ENCODE results near the gene TFDP3. TPM values are rescaled to one million over a fixed set of nuclear protein-coding genes. Genes with fewer than 3 reads are reported as not detected.

TFDP3 gene
- total RNA-seq, 1 experiment from 2014 or later = not detected

DNA sequence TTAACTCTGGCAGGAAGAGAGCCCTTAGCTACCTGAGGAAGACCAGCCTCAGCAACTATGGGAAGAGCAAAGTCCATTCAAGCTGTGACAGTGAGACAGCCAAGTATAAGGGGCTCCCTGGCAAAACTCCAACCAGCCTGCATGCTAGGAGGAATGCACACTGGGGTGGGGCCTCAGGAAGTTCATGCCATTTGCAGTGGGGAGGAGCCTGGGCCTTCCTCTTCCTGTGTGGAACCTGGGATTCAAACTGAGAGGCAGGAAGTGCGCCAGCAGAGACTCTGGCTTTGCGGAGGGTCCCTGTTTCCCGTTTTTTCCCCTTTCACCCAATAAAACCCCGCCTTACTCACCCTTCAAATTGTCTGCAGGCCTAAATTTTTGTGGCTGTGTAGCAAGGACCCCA is 33.0 kb downstream of the TFDP3 start:
- H3K4me2 ChIP-seq (ENCODE audit: low read depth, low read length, poor library complexity, severe bottlenecking) = no peak overlapping the region
- H3K27ac ChIP-seq (ENCODE audit: low read length) = no peak overlapping the region
- no peaks in the 10 kb centered on the region for H3K4me1 ChIP-seq (ENCODE audit: low read length)
- H3K4me3 ChIP-seq (ENCODE audit: low read length) = no peak overlapping the region
- H3K36me3 ChIP-seq (ENCODE audit: insufficient read depth, low read length) = no peaks in the 10 kb centered on the region
- no peak overlapping the region for H3K9ac ChIP-seq (ENCODE audit: low read length)
- H4K20me1 ChIP-seq (ENCODE audit: insufficient read depth, low read depth, low read length) = no peaks in the 10 kb centered on the region
- H3K79me2 ChIP-seq (ENCODE audit: low read length) = no peaks in the 10 kb centered on the region
- no peak overlapping the region for H2AFZ ChIP-seq (ENCODE audit: low read length)
- H3K27me3 ChIP-seq (ENCODE audit: low read length) = no peaks in the 10 kb centered on the region
- no peaks in the 10 kb centered on the region for H3K9me2 ChIP-seq (replicated peaks; ENCODE audit: insufficient read depth, low read length)
- no peaks in the 10 kb centered on the region for H3K9me3 ChIP-seq (ENCODE audit: low read length)
- DNase-seq = no peak

- H3K4me3 ChIP-seq (ENCODE audit: low read length) = no peak overlapping the region
- no peaks in the 10 kb centered on the region for H3K79me2 ChIP-seq (ENCODE audit: low read length)
- no peaks in the 10 kb centered on the region for H3K9me2 ChIP-seq (replicated peaks; ENCODE audit: insufficient read depth, low read length)
- no peaks in the 10 kb centered on the region for H3K9me3 ChIP-seq (ENCODE audit: low read length)
- H4K20me1 ChIP-seq (ENCODE audit: insufficient read depth, low read depth, low read length) = no peaks in the 10 kb centered on the region
- no peak overlapping the region for H3K9ac ChIP-seq (ENCODE audit: low read length)
- DNase-seq = no peak
- H3K4me2 ChIP-seq (ENCODE audit: low read depth, low read length, poor library complexity, severe bottlenecking) = no peak overlapping the region
- H3K36me3 ChIP-seq (ENCODE audit: insufficient read depth, low read length) = no peaks in the 10 kb centered on the region
- no peaks in the 10 kb centered on the region for H3K4me1 ChIP-seq (ENCODE audit: low read length)
- H2AFZ ChIP-seq (ENCODE audit: low read length) = no peak overlapping the region
- H3K27me3 ChIP-seq (ENCODE audit: low read length) = no peaks in the 10 kb centered on the region
- H3K27ac ChIP-seq (ENCODE audit: low read length) = no peak overlapping the region
Observed at GRCh38 chrX:133183806-133184205, 34.3 kb downstream of the TFDP3 start.

DNA sequence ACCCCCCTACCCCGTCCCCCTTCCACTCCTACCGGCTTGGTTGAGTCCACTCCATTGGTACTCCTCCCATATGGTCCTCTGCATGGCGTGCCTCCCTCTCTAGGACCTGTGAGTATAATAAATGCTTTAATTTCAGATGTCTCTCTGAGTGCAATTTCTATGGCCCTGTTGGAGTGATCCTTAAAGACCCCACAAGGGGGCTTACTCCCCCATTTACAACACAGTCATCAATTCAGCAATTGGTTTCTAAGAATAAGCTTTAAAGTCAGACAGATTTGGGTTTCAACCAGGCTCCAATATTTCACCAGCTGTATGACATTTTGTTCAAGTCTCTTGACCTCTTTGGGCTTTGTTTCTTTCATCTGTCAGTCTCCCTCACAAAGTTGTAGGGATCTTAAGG is 38.7 kb downstream of the TFDP3 start:
- Histone ChIP-seq H3K4me1 (ENCODE audit: low read length) (no peaks in the 10 kb centered on the region), H3K9me2 (replicated peaks; ENCODE audit: insufficient read depth, low read length) (no peaks in the 10 kb centered on the region), H4K20me1 (ENCODE audit: insufficient read depth, low read depth, low read length) (no peaks in the 10 kb centered on the region), H3K9me3 (ENCODE audit: low read length) (no peaks in the 10 kb centered on the region), H2AFZ (ENCODE audit: low read length) (no peak overlapping the region), H3K36me3 (ENCODE audit: insufficient read depth, low read length) (no peaks in the 10 kb centered on the region), H3K27me3 (ENCODE audit: low read length) (no peaks in the 10 kb centered on the region), H3K9ac (ENCODE audit: low read length) (no peak overlapping the region), H3K4me2 (ENCODE audit: low read depth, low read length, poor library complexity, severe bottlenecking) (no peak overlapping the region), H3K4me3 (ENCODE audit: low read length) (no peak overlapping the region), H3K27ac (ENCODE audit: low read length) (no peak overlapping the region), H3K79me2 (ENCODE audit: low read length) (no peaks in the 10 kb centered on the region)
- DNase-seq = no peak

DNA sequence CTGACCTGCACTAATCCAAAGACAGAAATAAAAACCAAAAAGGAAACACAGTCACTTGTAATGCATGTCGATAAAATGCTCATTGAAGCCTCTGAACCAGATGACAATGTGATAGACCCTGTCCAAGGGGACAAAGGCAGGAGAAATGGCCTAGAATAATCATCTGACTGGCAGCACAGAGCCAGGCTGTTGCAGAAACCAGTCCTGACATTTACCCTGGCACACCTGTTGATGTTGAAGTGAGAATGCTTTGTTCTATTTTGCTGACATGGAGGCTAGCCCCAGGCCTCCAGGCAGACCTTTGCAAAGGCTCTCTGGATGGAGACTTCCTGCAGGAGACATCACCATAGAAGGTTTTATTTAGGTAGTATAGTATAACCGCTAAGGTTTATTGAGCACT is 41.0 kb downstream of the TFDP3 start:
- Histone ChIP-seq H3K9ac (ENCODE audit: low read length) (no peak overlapping the region), H3K4me1 (ENCODE audit: low read length) (no peaks in the 10 kb centered on the region), H3K4me2 (ENCODE audit: low read depth, low read length, poor library complexity, severe bottlenecking) (no peak overlapping the region), H3K27ac (ENCODE audit: low read length) (no peak overlapping the region), H3K4me3 (ENCODE audit: low read length) (no peak overlapping the region), H3K27me3 (ENCODE audit: low read length) (no peaks in the 10 kb centered on the region), H2AFZ (ENCODE audit: low read length) (no peak overlapping the region), H3K9me3 (ENCODE audit: low read length) (no peaks in the 10 kb centered on the region), H3K36me3 (ENCODE audit: insufficient read depth, low read length) (no peaks in the 10 kb centered on the region), H3K79me2 (ENCODE audit: low read length) (no peaks in the 10 kb centered on the region), H3K9me2 (replicated peaks; ENCODE audit: insufficient read depth, low read length) (no peaks in the 10 kb centered on the region), H4K20me1 (ENCODE audit: insufficient read depth, low read depth, low read length) (no peaks in the 10 kb centered on the region)
- no peak for DNase-seq

GRCh38 chrX:133175605-133176004 is 42.5 kb downstream of the TFDP3 start:
- H3K36me3 ChIP-seq (ENCODE audit: insufficient read depth, low read length) = no peaks in the 10 kb centered on the region
- H3K27ac ChIP-seq (ENCODE audit: low read length) = no peak overlapping the region
- H3K9me3 ChIP-seq (ENCODE audit: low read length) = no peaks in the 10 kb centered on the region

DNA sequence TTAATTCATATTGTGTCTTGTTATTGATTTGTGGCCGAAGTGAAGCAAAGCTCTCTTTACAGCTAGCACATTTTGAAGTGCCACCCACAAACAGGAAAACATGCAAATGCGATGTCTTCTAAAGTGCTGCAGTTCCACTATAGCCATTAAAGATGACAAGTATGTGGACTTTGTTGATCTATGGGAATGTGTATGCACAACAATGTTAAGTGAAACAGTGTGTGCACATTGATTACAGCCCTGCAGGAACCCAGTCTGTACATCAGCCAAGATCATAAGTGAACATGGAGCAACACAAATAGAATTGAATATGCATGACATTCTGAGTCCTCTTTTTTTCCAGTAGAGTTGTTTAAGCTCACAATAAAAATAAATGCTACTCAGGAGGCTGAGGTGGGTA is 43.0 kb downstream of the TFDP3 start:
- H3K4me2 ChIP-seq (ENCODE audit: low read depth, low read length, poor library complexity, severe bottlenecking) = no peak overlapping the region
- H2AFZ ChIP-seq (ENCODE audit: low read length) = no peak overlapping the region
- no peaks in the 10 kb centered on the region for H4K20me1 ChIP-seq (ENCODE audit: insufficient read depth, low read depth, low read length)
- H3K4me1 ChIP-seq (ENCODE audit: low read length) = no peaks in the 10 kb centered on the region
- no peaks in the 10 kb centered on the region for H3K27me3 ChIP-seq (ENCODE audit: low read length)
- DNase-seq = no peak
- no peaks in the 10 kb centered on the region for H3K9me3 ChIP-seq (ENCODE audit: low read length)
- H3K79me2 ChIP-seq (ENCODE audit: low read length) = no peaks in the 10 kb centered on the region
- H3K27ac ChIP-seq (ENCODE audit: low read length) = no peak overlapping the region
- H3K36me3 ChIP-seq (ENCODE audit: insufficient read depth, low read length) = no peaks in the 10 kb centered on the region
- H3K9me2 ChIP-seq (replicated peaks; ENCODE audit: insufficient read depth, low read length) = no peaks in the 10 kb centered on the region
- H3K4me3 ChIP-seq (ENCODE audit: low read length) = no peak overlapping the region
- no peak overlapping the region for H3K9ac ChIP-seq (ENCODE audit: low read length)

More at GRCh38 chrX:133175605-133176004, 42.5 kb downstream of the TFDP3 start:
- Histone ChIP-seq H3K27me3 (ENCODE audit: low read length) (no peaks in the 10 kb centered on the region), H3K4me3 (ENCODE audit: low read length) (no peak overlapping the region), H3K4me1 (ENCODE audit: low read length) (no peaks in the 10 kb centered on the region), H3K4me2 (ENCODE audit: low read depth, low read length, poor library complexity, severe bottlenecking) (no peak overlapping the region), H3K79me2 (ENCODE audit: low read length) (no peaks in the 10 kb centered on the region), H3K9ac (ENCODE audit: low read length) (no peak overlapping the region), H3K9me2 (replicated peaks; ENCODE audit: insufficient read depth, low read length) (no peaks in the 10 kb centered on the region), H4K20me1 (ENCODE audit: insufficient read depth, low read depth, low read length) (no peaks in the 10 kb centered on the region), H2AFZ (ENCODE audit: low read length) (no peak overlapping the region)
- DNase-seq = no peak

DNA sequence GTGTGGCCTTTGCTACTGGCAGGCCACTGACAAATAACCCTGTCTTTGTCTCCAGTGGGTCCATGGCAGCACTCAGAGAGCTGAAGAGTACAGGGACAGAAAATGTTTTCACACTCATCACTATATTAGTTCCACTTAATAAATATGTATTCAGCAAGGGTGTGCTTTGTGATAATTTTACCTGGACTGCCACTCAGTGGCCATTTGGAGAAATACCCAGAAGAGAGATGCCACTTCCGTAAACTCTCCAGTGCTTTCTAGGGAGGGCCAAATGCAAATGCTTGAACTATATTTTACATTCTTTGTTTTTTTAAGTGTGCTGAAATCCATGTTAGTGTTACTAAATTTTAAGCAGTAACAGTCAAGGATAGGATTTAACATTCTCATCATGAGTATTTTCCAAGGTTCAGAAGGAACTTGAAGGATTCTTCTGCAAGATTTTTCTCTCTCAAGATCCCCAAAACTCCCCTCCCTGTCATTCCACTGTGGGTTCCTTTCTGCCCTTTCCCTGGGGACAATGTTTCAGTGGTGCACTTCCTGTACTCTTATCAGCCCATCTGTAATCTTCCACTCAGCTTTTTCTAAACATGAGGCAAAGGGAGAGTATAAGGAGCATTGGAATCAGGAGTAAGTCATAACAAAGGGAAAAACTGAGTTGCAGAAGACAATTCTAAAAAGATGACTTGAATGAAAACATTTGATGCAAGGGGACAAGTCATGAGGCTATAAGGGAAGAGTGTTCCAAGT is 46.0 kb downstream of the TFDP3 start:
- Histone ChIP-seq H3K4me2 (ENCODE audit: low read depth, low read length, poor library complexity, severe bottlenecking) (no peak overlapping the region), H3K79me2 (ENCODE audit: low read length) (no peaks in the 10 kb centered on the region), H3K27me3 (ENCODE audit: low read length) (no peaks in the 10 kb centered on the region), H4K20me1 (ENCODE audit: insufficient read depth, low read depth, low read length) (no peaks in the 10 kb centered on the region), H3K9me2 (replicated peaks; ENCODE audit: insufficient read depth, low read length) (no peaks in the 10 kb centered on the region), H2AFZ (ENCODE audit: low read length) (no peak overlapping the region), H3K36me3 (ENCODE audit: insufficient read depth, low read length) (no peaks in the 10 kb centered on the region), H3K4me3 (ENCODE audit: low read length) (no peak overlapping the region), H3K4me1 (ENCODE audit: low read length) (no peaks in the 10 kb centered on the region), H3K9me3 (ENCODE audit: low read length) (no peaks in the 10 kb centered on the region), H3K9ac (ENCODE audit: low read length) (no peak overlapping the region), H3K27ac (ENCODE audit: low read length) (no peak overlapping the region)
- peak; percentile 78 for DNase-seq
